HepG2 (cell line): Measurements from ENCODE around the gene PDPK1. TPM values are rescaled to one million over a fixed set of nuclear protein-coding genes. Genes with fewer than 3 reads are reported as not detected.
"Not testable (repeated sequence)": the region's sequence is repeated elsewhere in the genome, so short reads cannot be mapped to it uniquely, and the experiment has no call there.

Experiments used
- ARNTL ChIP-seq: sonication (generic); formaldehyde crosslinking; IDR thresholded peaks from 2 replicates; pipeline ENCODE4 v1.4.0; 2020; ENCODE audit warnings: mild to moderate bottlenecking, missing genetic modification reagents
- BCL6 ChIP-seq: IDR thresholded peaks from 2 replicates; pipeline ENCODE4 v1.6.1; 2016; ENCODE audit warnings: missing genetic modification reagents, missing compliant biosample characterization
- DPF2 ChIP-seq: sonication (generic); formaldehyde crosslinking; IDR thresholded peaks from 2 replicates; pipeline ENCODE4 v1.4.0; 2020; ENCODE audit warnings: mild to moderate bottlenecking, low read depth, missing genetic modification reagents, borderline replicate concordance
- FOXO1 ChIP-seq: sonication (generic); formaldehyde crosslinking; IDR thresholded peaks from 2 replicates; pipeline ENCODE4 v1.4.0; 2020; ENCODE audit warnings: missing genetic modification reagents
- GABPA ChIP-seq, 2 experiments: IDR thresholded peaks; 2 replicates each; pipeline ENCODE4 v1.6.1; 2011 to 2016; ENCODE audit warnings: low read depth in 2 of 2, low read length in 1 of 2, missing biosample characterization in 1 of 2, missing genetic modification characterization in 1 of 2
- HNF4A ChIP-seq: sonication (generic); formaldehyde crosslinking; IDR thresholded peaks from 2 replicates; pipeline ENCODE4 v1.4.0; 2020; ENCODE audit warnings: missing genetic modification reagents
- HOXA3 ChIP-seq: sonication (generic); formaldehyde crosslinking; IDR thresholded peaks from 2 replicates; pipeline ENCODE4 v1.5.0; 2020; ENCODE audit warnings: missing genetic modification reagents
- MLX ChIP-seq: IDR thresholded peaks from 2 replicates; pipeline ENCODE4 v1.6.1; 2016
- NCOR1 ChIP-seq: fragments of 200-600 bp; sonication (generic); IDR thresholded peaks from 2 replicates; pipeline ENCODE4 v1.7.0; 2017; ENCODE audit warnings: antibody characterized with exemption, low read length, borderline replicate concordance
- NR0B2 ChIP-seq: sonication (generic); formaldehyde crosslinking; IDR thresholded peaks from 2 replicates; pipeline ENCODE4 v1.4.0; 2020; ENCODE audit warnings: mild to moderate bottlenecking, missing genetic modification reagents
- SAP130 ChIP-seq: IDR thresholded peaks from 2 replicates; pipeline ENCODE4 v1.6.1; 2016; ENCODE audit warnings: low read depth
- SOX6 ChIP-seq, 2 experiments: fragments of 450-650 bp in 1 of 2; sonication (generic) in 1 of 2; formaldehyde crosslinking in 1 of 2; IDR thresholded peaks; 2 replicates each; pipeline versions ENCODE4 v1.4.0 to v1.6.1; 2017 to 2020; ENCODE audit warnings: antibody characterized with exemption in 1 of 2, mild to moderate bottlenecking in 1 of 2, missing genetic modification reagents in 1 of 2
- THAP11 ChIP-seq: IDR thresholded peaks from 2 replicates; pipeline ENCODE4 v1.6.1; 2016; ENCODE audit warnings: missing biosample characterization, missing genetic modification reagents
- ZBTB38 ChIP-seq: sonication (generic); formaldehyde crosslinking; IDR thresholded peaks from 2 replicates; pipeline ENCODE4 v1.5.1; 2020; ENCODE audit warnings: mild to moderate bottlenecking, missing genetic modification reagents
- ZFP90 ChIP-seq: sonication (generic); formaldehyde crosslinking; IDR thresholded peaks from 2 replicates; pipeline ENCODE4 v1.8.0; 2022; ENCODE audit warnings: missing genetic modification reagents, mild to moderate bottlenecking, inconsistent platforms, borderline replicate concordance
- ZNF121 ChIP-seq: sonication (generic); formaldehyde crosslinking; IDR thresholded peaks from 2 replicates; pipeline ENCODE4 v1.5.0; 2020; ENCODE audit warnings: mild to moderate bottlenecking, missing genetic modification reagents
- ZNF281 ChIP-seq: sonication (generic); formaldehyde crosslinking; IDR thresholded peaks from 2 replicates; pipeline ENCODE4 v1.4.0; 2020; ENCODE audit warnings: missing genetic modification reagents, borderline replicate concordance
- ZNF292 ChIP-seq: sonication (generic); formaldehyde crosslinking; IDR thresholded peaks from 2 replicates; pipeline ENCODE4 v1.8.1; 2022; ENCODE audit warnings: mild to moderate bottlenecking, low read depth, missing genetic modification reagents, borderline replicate concordance
- ZNF331 ChIP-seq: sonication (generic); formaldehyde crosslinking; IDR thresholded peaks from 2 replicates; pipeline ENCODE4 v1.4.0; 2020; ENCODE audit warnings: missing genetic modification reagents
- ZNF549 ChIP-seq: sonication (generic); formaldehyde crosslinking; IDR thresholded peaks from 2 replicates; pipeline ENCODE4 v1.5.0; 2020; ENCODE audit warnings: missing genetic modification reagents
- ZNF691 ChIP-seq: sonication (generic); formaldehyde crosslinking; IDR thresholded peaks from 2 replicates; pipeline ENCODE4 v1.4.0; 2020; ENCODE audit warnings: missing genetic modification reagents, low read depth, mild to moderate bottlenecking, borderline replicate concordance
- ZNF710 ChIP-seq: sonication (generic); formaldehyde crosslinking; IDR thresholded peaks from 2 replicates; pipeline ENCODE4 v1.5.0; 2020; ENCODE audit warnings: mild to moderate bottlenecking, missing genetic modification reagents, borderline replicate concordance
- ZNF761 ChIP-seq: sonication (generic); formaldehyde crosslinking; conservative IDR thresholded peaks from 2 replicates; pipeline ENCODE4 v1.4.0; 2020; ENCODE audit warnings: mild to moderate bottlenecking, missing genetic modification reagents
- polyA plus RNA-seq, 8 experiments: library from polyadenylated mRNA; depleted of rRNA in 3 of 8; stranded (reverse) in 7 of 8; unstranded in 1 of 8; fragments of >200 nt; fragmentation: Illumina TruSeq in 4 of 8; extraction: Trizol in 4 of 8; gene quantifications; 2 replicates each; pipeline versions ENCODE4 v1.2.1 to v1.2.3, GENCODE V29; 2011 to 2016; ENCODE audit warnings: low read depth in 4 of 8, missing spikeins in 1 of 8, mixed read lengths in 1 of 8; ENCODE audit not compliant: insufficient read depth in 1 of 8
- total RNA-seq, 5 experiments: library from RNA; depleted of rRNA; stranded (reverse); fragments of >200 nt; fragmentation: Illumina TruSeq; extraction: Trizol; gene quantifications; 2 replicates each; pipeline ENCODE4 v1.2.3, GENCODE V29; 2016; ENCODE audit warnings: low read depth in 1 of 5

Gene PDPK1
- total and polyA plus RNA-seq, 2 of the 13 experiments (the other 11 are each of a cell fraction or from before 2014, with no cell fraction given), result 59.6 to 129 TPM

GRCh38 chr16:2541409-2541808 lies 3.6 kb downstream of the PDPK1 start (continued):
- TF ChIP-seq ZNF281 (CRISPR knock-in tag), result peak; percentile 38; the same call in 1 of the 2 replicates
- TF ChIP-seq ZNF761, result 0 out of 2 replicates have a peak, but pooled peaks have one; percentile 32
- peak; percentile 74 for TF ChIP-seq HOXA3 (CRISPR knock-in tag)
- TF ChIP-seq HNF4A (CRISPR knock-in tag), result peak; percentile 91
- peak; percentile 81 for TF ChIP-seq FOXO1 (CRISPR knock-in tag)
- peak; percentile 38; the same call in 1 of the 2 replicates for TF ChIP-seq NCOR1
- 0 out of 2 replicates have a peak, but pooled peaks have one; percentile 65 for TF ChIP-seq ZNF549
- TF ChIP-seq ZNF121 (CRISPR knock-in tag), result peak; percentile 59; the same call in 1 of the 2 replicates
- TF ChIP-seq DPF2, result peak; percentile 54; the same call in 1 of the 2 replicates
- peak; percentile 79; the same call in 1 of the 2 replicates for TF ChIP-seq MLX (CRISPR knock-in tag)
- peak; percentile 62 for TF ChIP-seq BCL6 (CRISPR knock-in tag)
- 0 out of 2 replicates have a peak, but pooled peaks have one; percentile 24 for TF ChIP-seq ZNF691
- TF ChIP-seq ZFP90 (CRISPR knock-in tag), result 0 out of 2 replicates have a peak, but pooled peaks have one; percentile 33
- TF ChIP-seq ZNF331 (CRISPR knock-in tag), result peak; percentile 65; the same call in 1 of the 2 replicates
- peak; percentile 23; the same call in 1 of the 2 replicates for TF ChIP-seq ZNF710 (CRISPR knock-in tag)
- TF ChIP-seq THAP11, result peak; percentile 53; the same call in 1 of the 2 replicates
- not testable (repeated sequence) for TF ChIP-seq SOX6 (IDR thresholded peaks at IDR 0.05); GABPA (IDR thresholded peaks at IDR 0.05; ENCODE audit: low read depth, low read length)
- peak; percentile 58 for TF ChIP-seq SOX6 (CRISPR knock-in tag; IDR thresholded peaks at IDR 0.05)
- peak; percentile 77 for TF ChIP-seq ZBTB38 (CRISPR knock-in tag)
- TF ChIP-seq SAP130 (CRISPR knock-in tag), result peak; percentile 95
- TF ChIP-seq ARNTL (CRISPR knock-in tag), result peak; percentile 68; the same call in 1 of the 2 replicates
- peak; percentile 73; the same call in 1 of the 2 replicates for TF ChIP-seq ZNF292 (CRISPR knock-in tag)
- peak; percentile 42; the same call in 1 of the 2 replicates for TF ChIP-seq GABPA (CRISPR knock-in tag; IDR thresholded peaks at IDR 0.05; ENCODE audit: low read depth)
- TF ChIP-seq NR0B2 (CRISPR knock-in tag), result peak; percentile 57; the same call in 1 of the 2 replicates
